Cardiac fibroblast (primary cell): ENCODE results near the gene ARHGAP24.
A peak's percentile ranks its signal among the peaks of the same experiment; 100 is the strongest.

Source experiments
- DNase-seq, 2 donors: peaks; one replicate each; pipeline versions ENCODE4 v3.0.0 to v3.0.0-alpha.2; 2010; ENCODE audit warnings: low read depth in 2 of 2
- H3K4me3 ChIP-seq, 2 donors: replicated peaks in 1 of 2; 1 replicate in 1 of 2; 2 replicates in 1 of 2; pipeline ENCODE4 v1.5.1; 2011; ENCODE audit warnings: low read depth in 2 of 2, low read length in 2 of 2, mild to moderate bottlenecking in 2 of 2, moderate library complexity in 1 of 2
- TF ChIP-seq, protein P1 (sequence below): IDR thresholded peaks from one replicate; pipeline ENCODE4 v1.5.1; 2011; ENCODE audit warnings: low read depth, mild to moderate bottlenecking, low read length, inconsistent platforms

Gene ARHGAP24

GRCh38 chr4:85478576-85478975 lies 3.6 kb downstream of the ARHGAP24 start:
- no peak overlapping the region for H3K4me3 ChIP-seq
- DNase-seq, result peak; percentile 70
- TF ChIP-seq, protein P1, sequence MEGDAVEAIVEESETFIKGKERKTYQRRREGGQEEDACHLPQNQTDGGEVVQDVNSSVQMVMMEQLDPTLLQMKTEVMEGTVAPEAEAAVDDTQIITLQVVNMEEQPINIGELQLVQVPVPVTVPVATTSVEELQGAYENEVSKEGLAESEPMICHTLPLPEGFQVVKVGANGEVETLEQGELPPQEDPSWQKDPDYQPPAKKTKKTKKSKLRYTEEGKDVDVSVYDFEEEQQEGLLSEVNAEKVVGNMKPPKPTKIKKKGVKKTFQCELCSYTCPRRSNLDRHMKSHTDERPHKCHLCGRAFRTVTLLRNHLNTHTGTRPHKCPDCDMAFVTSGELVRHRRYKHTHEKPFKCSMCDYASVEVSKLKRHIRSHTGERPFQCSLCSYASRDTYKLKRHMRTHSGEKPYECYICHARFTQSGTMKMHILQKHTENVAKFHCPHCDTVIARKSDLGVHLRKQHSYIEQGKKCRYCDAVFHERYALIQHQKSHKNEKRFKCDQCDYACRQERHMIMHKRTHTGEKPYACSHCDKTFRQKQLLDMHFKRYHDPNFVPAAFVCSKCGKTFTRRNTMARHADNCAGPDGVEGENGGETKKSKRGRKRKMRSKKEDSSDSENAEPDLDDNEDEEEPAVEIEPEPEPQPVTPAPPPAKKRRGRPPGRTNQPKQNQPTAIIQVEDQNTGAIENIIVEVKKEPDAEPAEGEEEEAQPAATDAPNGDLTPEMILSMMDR, result no peak

DNA sequence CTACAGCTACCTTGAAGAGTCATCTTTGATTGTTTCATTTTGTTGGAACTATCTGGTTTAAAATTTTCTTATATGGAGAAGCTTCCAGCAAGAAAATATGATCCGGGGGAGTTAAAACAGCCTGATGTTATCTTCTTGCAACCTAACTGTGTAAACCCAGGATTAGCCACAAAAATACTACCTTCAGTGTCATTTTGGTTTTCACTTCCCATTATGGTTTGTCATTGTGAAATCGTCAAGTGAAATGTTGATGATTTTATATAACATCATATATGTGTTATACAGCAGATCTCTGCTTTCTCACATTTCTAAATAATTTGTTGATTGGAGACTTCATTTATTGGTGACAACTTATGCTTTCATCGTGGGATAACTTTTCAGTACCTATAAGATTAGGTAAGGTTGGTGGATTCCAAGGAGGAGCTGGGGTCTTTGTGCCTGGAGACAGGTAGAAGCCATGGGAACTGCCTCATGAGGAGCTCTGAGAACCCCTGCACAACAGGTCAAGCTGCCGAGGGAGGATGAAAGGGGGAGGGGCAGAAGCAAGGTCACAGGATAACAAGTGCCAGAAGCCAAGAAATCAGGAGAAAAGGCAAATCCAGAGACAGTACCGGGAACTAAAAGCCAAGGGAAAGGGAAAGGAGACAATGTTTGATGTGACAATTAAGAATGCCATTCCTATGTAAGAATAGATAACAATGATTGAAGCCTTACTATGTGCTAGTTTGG lies 7.2 kb downstream of the ARHGAP24 start:
- H3K4me3 ChIP-seq, result no peak overlapping the region
- DNase-seq, result no peak
- TF ChIP-seq, protein P1, result no peak

GRCh38 chr4:85486425-85487086 lies 11.6 kb downstream of the ARHGAP24 start:
- DNase-seq, result peak; percentile 51 to 66
- TF ChIP-seq, protein P1, result no peak
- no peak overlapping the region for H3K4me3 ChIP-seq

GRCh38 chr4:85488416-85488815 lies 13.5 kb downstream of the ARHGAP24 start:
- no peak overlapping the region for H3K4me3 ChIP-seq
- TF ChIP-seq, protein P1, result no peak
- no peak for DNase-seq

GRCh38 chr4:85489273-85489981 lies 14.5 kb downstream of the ARHGAP24 start:
- DNase-seq, result peak in 1 of 2 donors; percentile 35
- H3K4me3 ChIP-seq, result no peak overlapping the region
- TF ChIP-seq, protein P1, result no peak

DNA sequence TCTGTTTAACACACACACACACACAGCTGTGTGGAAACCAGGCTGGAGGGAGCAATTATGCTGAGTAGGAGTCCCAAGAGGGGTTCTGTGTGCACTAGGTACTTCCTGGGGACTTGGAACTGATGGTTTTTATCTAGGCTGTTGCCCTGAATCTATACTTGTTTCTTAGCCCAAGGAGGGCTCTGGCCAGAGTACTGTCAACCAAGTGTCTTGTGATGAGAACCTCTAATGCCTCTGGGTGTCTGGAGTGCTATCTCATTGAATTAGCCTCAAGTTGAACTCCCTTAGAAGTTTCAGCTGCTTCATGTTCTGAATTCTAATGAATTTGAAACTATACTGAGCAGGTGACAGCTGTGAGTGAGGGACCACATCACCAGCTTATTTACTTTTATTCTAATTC lies 16.6 kb downstream of the ARHGAP24 start:
- TF ChIP-seq, protein P1, result no peak
- DNase-seq, result no peak
- no peak overlapping the region for H3K4me3 ChIP-seq
